HG03039 (cell line): ENCODE measurements around the gene TAF11L14.

Experiments used
- ATAC-seq: cut with Tn5 transposase; IDR thresholded peaks from one replicate; pipeline ENCODE4 v1.9.1; 2021; ENCODE audit warnings: mild to moderate bottlenecking, moderate library complexity; ENCODE audit not compliant: unreplicated experiment

Gene TAF11L14

GRCh38 chr5:17678751-17679324 lies 44.6 kb downstream of the TAF11L14 start:
- no peak for ATAC-seq

GRCh38 chr5:17679597-17680203 lies 45.4 kb downstream of the TAF11L14 start:
- no peak for ATAC-seq

- ATAC-seq = no peak
Measured at GRCh38 chr5:17680737-17681136, 46.5 kb downstream of the TAF11L14 start.
